Astrocyte of the cerebellum (primary cell): ENCODE measurements around the gene MSL1.
A peak's percentile ranks its signal among the peaks of the same experiment; 100 is the strongest.

Experiments
- DNase-seq: peaks from one replicate; pipeline ENCODE4 v3.0.0-alpha.2; 2011; ENCODE audit warnings: low read depth
- H3K4me3 ChIP-seq: 2 replicates; pipeline ENCODE4 v1.5.1; 2011; ENCODE audit warnings: mild to moderate bottlenecking, low read depth, low read length, moderate library complexity
- in situ Hi-C: cut with HindIII; loops from 2 replicates; pipeline ENCODE4 v1.10.0; 2017; ENCODE audit warnings: low sequenced_read_pairs
- TF ChIP-seq, protein P1 (sequence below): IDR thresholded peaks from 2 replicates; pipeline ENCODE4 v1.5.1; 2012; ENCODE audit warnings: low read length, low read depth, moderate library complexity, mild to moderate bottlenecking; ENCODE audit errors: missing control alignments

The MSL1 gene

DNA sequence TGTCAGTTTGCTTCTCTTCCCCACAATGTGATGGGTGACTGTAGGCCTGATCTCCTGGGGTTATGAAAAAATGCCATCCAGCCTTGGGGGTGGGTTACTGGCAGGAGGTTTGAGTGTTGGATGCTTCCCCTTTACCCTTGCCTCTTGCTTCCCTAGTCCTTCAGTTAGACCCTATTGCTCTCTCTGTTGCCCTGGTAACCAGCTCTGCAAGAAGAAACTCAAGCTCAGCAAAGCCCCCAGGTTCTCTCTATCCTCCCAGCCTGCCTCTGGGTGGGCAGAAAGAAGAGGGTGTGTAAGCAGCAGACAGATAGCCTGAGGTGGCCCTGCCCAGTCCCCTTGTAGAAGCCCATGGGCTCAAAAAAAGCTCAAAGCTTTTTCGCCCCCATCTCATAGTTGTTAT, 52.7 kb downstream of the MSL1 start:
- TF ChIP-seq, protein P1, sequence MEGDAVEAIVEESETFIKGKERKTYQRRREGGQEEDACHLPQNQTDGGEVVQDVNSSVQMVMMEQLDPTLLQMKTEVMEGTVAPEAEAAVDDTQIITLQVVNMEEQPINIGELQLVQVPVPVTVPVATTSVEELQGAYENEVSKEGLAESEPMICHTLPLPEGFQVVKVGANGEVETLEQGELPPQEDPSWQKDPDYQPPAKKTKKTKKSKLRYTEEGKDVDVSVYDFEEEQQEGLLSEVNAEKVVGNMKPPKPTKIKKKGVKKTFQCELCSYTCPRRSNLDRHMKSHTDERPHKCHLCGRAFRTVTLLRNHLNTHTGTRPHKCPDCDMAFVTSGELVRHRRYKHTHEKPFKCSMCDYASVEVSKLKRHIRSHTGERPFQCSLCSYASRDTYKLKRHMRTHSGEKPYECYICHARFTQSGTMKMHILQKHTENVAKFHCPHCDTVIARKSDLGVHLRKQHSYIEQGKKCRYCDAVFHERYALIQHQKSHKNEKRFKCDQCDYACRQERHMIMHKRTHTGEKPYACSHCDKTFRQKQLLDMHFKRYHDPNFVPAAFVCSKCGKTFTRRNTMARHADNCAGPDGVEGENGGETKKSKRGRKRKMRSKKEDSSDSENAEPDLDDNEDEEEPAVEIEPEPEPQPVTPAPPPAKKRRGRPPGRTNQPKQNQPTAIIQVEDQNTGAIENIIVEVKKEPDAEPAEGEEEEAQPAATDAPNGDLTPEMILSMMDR: no peak
- no peak for DNase-seq
- in situ Hi-C loops: loop anchor here (5.0 to 10.0 kb wide), 2 partner anchors 102 to 180 kb away; no protein-coding TSS in a partner anchor
- H3K4me3 ChIP-seq: no peak overlapping the region

DNA sequence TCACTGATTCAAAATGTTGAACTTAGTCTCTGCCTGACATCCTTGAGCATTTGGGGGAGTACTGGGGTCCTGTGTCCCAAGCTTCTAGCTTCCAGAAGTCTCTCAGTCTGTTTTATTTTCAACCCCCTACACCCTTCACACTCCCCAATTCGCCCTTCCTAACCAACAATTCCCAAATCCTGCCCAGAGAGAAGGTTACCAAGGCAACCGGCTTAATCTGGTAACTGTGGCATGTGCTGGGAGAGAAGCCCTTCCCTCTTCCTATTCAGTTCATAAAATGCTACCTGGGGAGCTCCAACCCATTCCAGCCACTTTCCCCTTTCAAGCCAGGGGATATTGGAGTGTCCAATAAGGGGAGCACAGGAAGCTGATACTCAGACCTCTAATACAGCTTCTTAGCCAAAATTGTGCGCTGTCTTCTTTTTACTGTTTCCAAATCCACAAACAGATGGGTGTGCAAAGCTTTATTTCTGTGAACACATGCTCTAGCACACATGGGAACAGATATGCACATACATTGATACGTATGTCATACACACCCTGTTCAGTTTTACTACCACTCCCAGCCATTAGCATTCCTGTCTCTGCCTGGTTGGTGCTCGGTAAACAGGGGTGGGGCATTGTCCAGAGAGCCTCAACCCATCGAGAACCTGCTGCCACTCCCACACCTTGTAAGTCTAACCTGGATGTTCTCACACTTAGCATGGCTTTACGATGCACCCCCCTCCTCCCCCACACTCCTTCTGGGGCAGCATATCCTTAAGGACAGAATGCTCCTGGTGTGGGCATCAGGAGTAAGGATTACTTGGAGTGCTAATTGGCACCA, 54.4 kb downstream of the MSL1 start:
- no peak for DNase-seq
- H3K4me3 ChIP-seq: no peak overlapping the region
- in situ Hi-C loops: loop anchor here (10.0 kb wide), 1 partner anchor 181 kb away; no protein-coding TSS in a partner anchor
- TF ChIP-seq, protein P1: no peak

DNA sequence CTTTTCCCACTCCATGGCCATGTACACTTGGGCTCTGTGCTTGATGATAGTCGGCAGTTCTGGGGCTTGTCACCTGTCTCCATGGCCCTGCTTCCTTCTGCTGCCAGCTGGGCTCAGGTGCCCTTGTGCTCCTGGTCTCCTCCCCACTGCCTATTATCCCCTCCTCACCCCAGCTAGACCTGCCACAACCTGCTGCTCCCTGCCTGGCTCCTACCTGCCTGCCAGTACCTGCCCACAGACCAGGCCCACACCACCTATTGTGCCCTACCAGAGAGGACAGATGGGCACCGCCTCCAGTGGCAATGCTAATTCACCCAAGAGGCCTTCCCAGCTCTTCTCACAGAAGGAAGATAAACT, 55.0 kb downstream of the MSL1 start:
- no peak for DNase-seq
- TF ChIP-seq, protein P1: no peak
- in situ Hi-C loops: loop anchor here (10.0 kb wide), 1 partner anchor 182 kb away; no protein-coding TSS in a partner anchor
- no peak overlapping the region for H3K4me3 ChIP-seq

- DNase-seq: no peak
- in situ Hi-C loops: loop anchor here (10.0 kb wide), 1 partner anchor 183 kb away; no protein-coding TSS in a partner anchor
These were observed 55.6 kb downstream of the MSL1 start, which contains the start of gene RAPGEFL1 for GRCh38 chr17:40177275-40177874. Gene RAPGEFL1 (plus strand): TSS chr17:40177470. CDS start chr17:40177862, 392 bp downstream.

GRCh38 chr17:40178021-40178601, 56.3 kb downstream of the MSL1 start:
- in situ Hi-C loops: loop anchor here (10.0 kb wide), 1 partner anchor 183 kb away; no protein-coding TSS in a partner anchor
- no peak for DNase-seq
- TF ChIP-seq, protein P1: no peak
- H3K4me3 ChIP-seq: peak overlapping the region; percentile 49

More at GRCh38 chr17:40177275-40177874, 55.6 kb downstream of the MSL1 start, which contains the start of gene RAPGEFL1:
- peak within 1 kb of the TSS; percentile 49 for H3K4me3 ChIP-seq
- TF ChIP-seq, protein P1: no peak

DNA sequence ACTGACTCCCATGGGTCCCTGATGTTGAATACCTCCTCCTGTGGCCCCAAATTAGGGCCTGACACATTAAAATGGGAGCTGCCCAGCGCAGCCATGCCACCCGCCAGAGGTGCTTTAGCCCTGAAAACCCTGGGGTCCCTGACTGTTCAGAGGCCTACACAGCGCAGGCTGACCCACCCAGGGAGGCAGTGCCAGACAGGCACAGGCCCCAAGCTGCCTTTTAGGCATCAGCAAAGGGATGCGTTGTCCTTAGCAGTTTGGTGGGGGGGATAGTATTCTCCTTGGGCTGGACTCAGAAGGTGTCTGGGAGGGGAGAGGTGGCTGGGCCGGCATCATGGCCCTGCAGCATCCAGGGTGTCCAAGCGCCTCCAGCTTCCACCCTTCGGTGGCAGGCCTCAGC, 56.9 kb downstream of the MSL1 start:
- in situ Hi-C loops: loop anchor here (10.0 kb wide), 1 partner anchor 184 kb away; no protein-coding TSS in a partner anchor
- peak overlapping the region; percentile 49 for H3K4me3 ChIP-seq
- no peak for DNase-seq
- TF ChIP-seq, protein P1: no peak
